Amygdala (tissue), 56 donors: Measurements from ENCODE around the gene ZSWIM7.
"Not testable (repeated sequence)": the region's sequence is repeated elsewhere in the genome, so short reads cannot be mapped to it uniquely, and the experiment has no call there.

Source experiments
- DNase-seq, 56 donors: peaks; one replicate each; lab custom pipeline; 2025; lab: John Stamatoyannopoulos, UW

Gene ZSWIM7

GRCh38 chr17:15999974-16000827 lies 697 bp upstream of the ZSWIM7 start:
- DNase-seq, result peak in 22 of 56 donors; percentile 9 to 61 (median 46)

GRCh38 chr17:15998031-15998562 lies 1.4 kb downstream of the ZSWIM7 start:
- no peak for DNase-seq

GRCh38 chr17:15996322-15996721 lies 3.2 kb downstream of the ZSWIM7 start:
- DNase-seq, result no peak

- DNase-seq, result no peak
These were observed 17.6 kb downstream of the ZSWIM7 start for GRCh38 chr17:15981646-15982580.

- DNase-seq, result no peak
These were observed 18.3 kb downstream of the ZSWIM7 start for GRCh38 chr17:15981208-15981607.

GRCh38 chr17:15979013-15979412 lies 20.5 kb downstream of the ZSWIM7 start:
- DNase-seq, result not testable (repeated sequence)

GRCh38 chr17:15978606-15979005 lies 20.9 kb downstream of the ZSWIM7 start:
- no peak for DNase-seq

GRCh38 chr17:15977894-15978293 lies 21.6 kb downstream of the ZSWIM7 start:
- DNase-seq, result no peak

- DNase-seq, result peak in 1 of 56 donors; percentile 7
These were observed 25.7 kb downstream of the ZSWIM7 start for GRCh38 chr17:15973834-15974233.

GRCh38 chr17:15973016-15973415 lies 26.5 kb downstream of the ZSWIM7 start:
- no peak for DNase-seq

GRCh38 chr17:15972497-15972951 lies 27.0 kb downstream of the ZSWIM7 start:
- no peak for DNase-seq

- DNase-seq, result no peak
These were observed 27.6 kb downstream of the ZSWIM7 start for GRCh38 chr17:15971882-15972281.

- no peak for DNase-seq
These were observed 28.3 kb downstream of the ZSWIM7 start for GRCh38 chr17:15971098-15971678.

GRCh38 chr17:15970500-15970899 lies 29.0 kb downstream of the ZSWIM7 start:
- no peak for DNase-seq

GRCh38 chr17:15969463-15969862 lies 30.0 kb downstream of the ZSWIM7 start:
- no peak for DNase-seq

- DNase-seq, result no peak
These were observed 31.7 kb downstream of the ZSWIM7 start for GRCh38 chr17:15967706-15968399.

- DNase-seq, result no peak
These were observed 32.6 kb downstream of the ZSWIM7 start for GRCh38 chr17:15966879-15967248.

- DNase-seq, result peak in 23 of 56 donors; percentile 13 to 68 (median 33)
These were observed 33.2 kb downstream of the ZSWIM7 start for GRCh38 chr17:15966183-15966878.

GRCh38 chr17:15965528-15965927 lies 34.0 kb downstream of the ZSWIM7 start:
- DNase-seq, result peak in 9 of 56 donors; percentile 6 to 50 (median 21)
